SK-N-SH (cell line): Measurements from ENCODE around the gene SPACA9.

Experiments
- CHD2 ChIP-seq: fragments of 150-350 bp; IDR thresholded peaks from 2 replicates; pipeline ENCODE4 v1.6.1; 2018; ENCODE audit warnings: low read length; ENCODE audit not compliant: partially characterized antibody
- CTCF ChIP-seq: fragments of 200-600 bp; sonication (generic); IDR thresholded peaks from 2 replicates; pipeline ENCODE4 v1.6.1; 2017; ENCODE audit warnings: antibody characterized with exemption, mild to moderate bottlenecking, moderate library complexity
- EZH2phosphoT487 ChIP-seq: fragments of 200-600 bp; sonication (generic); IDR thresholded peaks from 2 replicates; pipeline ENCODE4 v1.6.1; 2017; ENCODE audit warnings: low read depth, mixed run types, mild to moderate bottlenecking, antibody characterized with exemption, moderate library complexity, borderline replicate concordance
- GABPA ChIP-seq: IDR thresholded peaks from 2 replicates; pipeline ENCODE4 v1.4.0; 2012; ENCODE audit warnings: low read depth, mild to moderate bottlenecking
- GATA2 ChIP-seq: sonication (generic); formaldehyde crosslinking; IDR thresholded peaks from 2 replicates; pipeline ENCODE4 v1.5.0; 2020; ENCODE audit warnings: mild to moderate bottlenecking, missing genetic modification reagents
- IRF3 ChIP-seq: fragments of 150-350 bp; IDR thresholded peaks from 2 replicates; pipeline ENCODE4 v1.6.1; 2016; ENCODE audit warnings: mild to moderate bottlenecking, low read depth, low read length
- JUND ChIP-seq: IDR thresholded peaks from 2 replicates; pipeline ENCODE4 v1.4.0; 2012
- MEF2A ChIP-seq: IDR thresholded peaks from 2 replicates; pipeline ENCODE4 v1.4.0; 2012; ENCODE audit warnings: low read depth, borderline replicate concordance
- MXI1 ChIP-seq: IDR thresholded peaks from 2 replicates; pipeline ENCODE4 v1.6.1; 2012; ENCODE audit warnings: mild to moderate bottlenecking, low read depth, low read length, improper control_type of control experiment
- NRF1 ChIP-seq: IDR thresholded peaks from 2 replicates; pipeline ENCODE4 v1.6.1; 2012; ENCODE audit warnings: low read depth, mild to moderate bottlenecking, low read length
- POLR2AphosphoS5 ChIP-seq: IDR thresholded peaks from 2 replicates; pipeline ENCODE4 v1.6.1; 2012; ENCODE audit warnings: low read depth, low read length
- RAD21 ChIP-seq: IDR thresholded peaks from 2 replicates; pipeline ENCODE4 v1.6.1; 2012; ENCODE audit warnings: mild to moderate bottlenecking, low read length
- SIN3A ChIP-seq: IDR thresholded peaks from 2 replicates; pipeline ENCODE4 v1.6.1; 2012; ENCODE audit warnings: low read depth, mild to moderate bottlenecking, low read length, moderate library complexity, borderline replicate concordance
- TF ChIP-seq, protein P1 (sequence below): IDR thresholded peaks from 2 replicates; pipeline ENCODE4 v1.4.0; 2012; ENCODE audit warnings: low read depth, borderline replicate concordance

DNA sequence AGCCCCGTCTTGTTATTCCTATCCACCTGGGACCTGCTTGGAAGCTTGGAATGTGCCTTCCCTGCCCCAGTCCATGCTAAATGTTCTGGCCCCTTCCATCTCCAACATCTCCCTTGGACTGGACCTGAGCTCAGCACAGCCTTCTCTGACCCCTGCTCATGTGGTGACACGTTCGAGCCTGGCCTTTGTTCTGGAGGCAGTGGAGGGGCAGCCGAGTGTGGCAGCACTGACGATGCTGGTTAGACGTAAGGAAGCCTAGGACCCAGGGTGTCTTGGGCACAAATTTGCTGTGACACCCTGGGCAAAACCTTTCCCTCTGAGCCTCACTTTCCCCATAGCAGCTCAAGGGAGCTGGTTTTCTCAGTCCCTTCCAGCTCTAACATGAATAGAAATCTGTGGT is 3.9 kb downstream of the SPACA9 start:
- no peak for TF ChIP-seq GATA2 (CRISPR knock-in tag)
- TF ChIP-seq SIN3A = no peak
- TF ChIP-seq CTCF = no peak
- no peak for TF ChIP-seq CHD2
- TF ChIP-seq RAD21 = no peak
- TF ChIP-seq POLR2AphosphoS5 = no peak
- TF ChIP-seq EZH2phosphoT487 = no peak
- TF ChIP-seq JUND = no peak
- no peak for TF ChIP-seq IRF3
- no peak for TF ChIP-seq MEF2A
- no peak for TF ChIP-seq GABPA
- TF ChIP-seq, protein P1, sequence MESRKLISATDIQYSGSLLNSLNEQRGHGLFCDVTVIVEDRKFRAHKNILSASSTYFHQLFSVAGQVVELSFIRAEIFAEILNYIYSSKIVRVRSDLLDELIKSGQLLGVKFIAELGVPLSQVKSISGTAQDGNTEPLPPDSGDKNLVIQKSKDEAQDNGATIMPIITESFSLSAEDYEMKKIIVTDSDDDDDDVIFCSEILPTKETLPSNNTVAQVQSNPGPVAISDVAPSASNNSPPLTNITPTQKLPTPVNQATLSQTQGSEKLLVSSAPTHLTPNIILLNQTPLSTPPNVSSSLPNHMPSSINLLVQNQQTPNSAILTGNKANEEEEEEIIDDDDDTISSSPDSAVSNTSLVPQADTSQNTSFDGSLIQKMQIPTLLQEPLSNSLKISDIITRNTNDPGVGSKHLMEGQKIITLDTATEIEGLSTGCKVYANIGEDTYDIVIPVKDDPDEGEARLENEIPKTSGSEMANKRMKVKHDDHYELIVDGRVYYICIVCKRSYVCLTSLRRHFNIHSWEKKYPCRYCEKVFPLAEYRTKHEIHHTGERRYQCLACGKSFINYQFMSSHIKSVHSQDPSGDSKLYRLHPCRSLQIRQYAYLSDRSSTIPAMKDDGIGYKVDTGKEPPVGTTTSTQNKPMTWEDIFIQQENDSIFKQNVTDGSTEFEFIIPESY = no peak
- no peak for TF ChIP-seq NRF1
- no peak for TF ChIP-seq MXI1
